ENCODE results near the gene KRT83.

KRT83 gene

DNA sequence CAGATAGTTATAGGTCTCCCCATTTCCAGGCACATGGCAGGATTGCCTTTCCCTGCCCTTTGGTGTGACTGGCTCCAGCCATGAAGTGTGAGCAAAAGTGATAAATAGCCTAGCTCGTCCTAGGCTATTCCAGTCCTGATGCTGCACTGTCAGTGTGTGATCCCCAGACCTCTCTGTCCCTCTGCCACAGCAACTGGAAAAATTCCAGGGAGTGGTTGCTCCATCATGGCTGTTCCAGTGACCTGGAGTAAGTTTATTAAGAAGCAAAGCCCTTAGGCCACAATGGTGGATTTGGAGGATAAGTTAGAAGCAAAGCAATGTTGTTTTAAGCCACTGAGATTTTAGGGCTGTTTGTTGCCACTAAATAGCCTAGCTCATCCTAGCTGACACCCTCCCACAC lies 9.8 kb upstream of the KRT83 start:
- H3K4me2 ChIP-seq (ENCODE audit: low read length), result no peak overlapping the region
- H3K9me3 ChIP-seq (ENCODE audit: low read length), result no peaks in the 10 kb centered on the region
- no peak overlapping the region for H3K4me3 ChIP-seq (ENCODE audit: low read depth, low read length, poor library complexity, severe bottlenecking)
- no peaks in the 10 kb centered on the region for H3K4me1 ChIP-seq (ENCODE audit: insufficient read depth, low read length, severe bottlenecking)
- H2AFZ ChIP-seq (ENCODE audit: low read length), result no peak overlapping the region
- H3K27ac ChIP-seq (ENCODE audit: low read depth, low read length, poor library complexity, severe bottlenecking), result no peak overlapping the region
- H3F3A ChIP-seq (ENCODE audit: insufficient read depth, low read length), result no peaks in the 10 kb centered on the region
- H4K20me1 ChIP-seq (ENCODE audit: insufficient read depth, low read length), result no peaks in the 10 kb centered on the region
- H3K27me3 ChIP-seq (ENCODE audit: insufficient read depth, low read length), result 0 out of 2 replicates have a peak, but pooled peaks cover 5% of the 10 kb centered on the region
- no peaks in the 10 kb centered on the region for H3K79me2 ChIP-seq (ENCODE audit: insufficient read depth, low read length)
- H3K36me3 ChIP-seq (ENCODE audit: insufficient read depth, low read length), result no peaks in the 10 kb centered on the region
- no peaks in the 10 kb centered on the region for H3K9me2 ChIP-seq (ENCODE audit: low read depth, low read length)
- TF ChIP-seq, protein P1, sequence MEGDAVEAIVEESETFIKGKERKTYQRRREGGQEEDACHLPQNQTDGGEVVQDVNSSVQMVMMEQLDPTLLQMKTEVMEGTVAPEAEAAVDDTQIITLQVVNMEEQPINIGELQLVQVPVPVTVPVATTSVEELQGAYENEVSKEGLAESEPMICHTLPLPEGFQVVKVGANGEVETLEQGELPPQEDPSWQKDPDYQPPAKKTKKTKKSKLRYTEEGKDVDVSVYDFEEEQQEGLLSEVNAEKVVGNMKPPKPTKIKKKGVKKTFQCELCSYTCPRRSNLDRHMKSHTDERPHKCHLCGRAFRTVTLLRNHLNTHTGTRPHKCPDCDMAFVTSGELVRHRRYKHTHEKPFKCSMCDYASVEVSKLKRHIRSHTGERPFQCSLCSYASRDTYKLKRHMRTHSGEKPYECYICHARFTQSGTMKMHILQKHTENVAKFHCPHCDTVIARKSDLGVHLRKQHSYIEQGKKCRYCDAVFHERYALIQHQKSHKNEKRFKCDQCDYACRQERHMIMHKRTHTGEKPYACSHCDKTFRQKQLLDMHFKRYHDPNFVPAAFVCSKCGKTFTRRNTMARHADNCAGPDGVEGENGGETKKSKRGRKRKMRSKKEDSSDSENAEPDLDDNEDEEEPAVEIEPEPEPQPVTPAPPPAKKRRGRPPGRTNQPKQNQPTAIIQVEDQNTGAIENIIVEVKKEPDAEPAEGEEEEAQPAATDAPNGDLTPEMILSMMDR (IDR thresholded peaks at IDR 0.05; ENCODE audit: low read length), result no peak
- no peak for TF ChIP-seq EZH2 (IDR thresholded peaks at IDR 0.05; ENCODE audit: borderline replicate concordance, low read length)
- no peak overlapping the region for H3K9ac ChIP-seq (ENCODE audit: low read length)

DNA sequence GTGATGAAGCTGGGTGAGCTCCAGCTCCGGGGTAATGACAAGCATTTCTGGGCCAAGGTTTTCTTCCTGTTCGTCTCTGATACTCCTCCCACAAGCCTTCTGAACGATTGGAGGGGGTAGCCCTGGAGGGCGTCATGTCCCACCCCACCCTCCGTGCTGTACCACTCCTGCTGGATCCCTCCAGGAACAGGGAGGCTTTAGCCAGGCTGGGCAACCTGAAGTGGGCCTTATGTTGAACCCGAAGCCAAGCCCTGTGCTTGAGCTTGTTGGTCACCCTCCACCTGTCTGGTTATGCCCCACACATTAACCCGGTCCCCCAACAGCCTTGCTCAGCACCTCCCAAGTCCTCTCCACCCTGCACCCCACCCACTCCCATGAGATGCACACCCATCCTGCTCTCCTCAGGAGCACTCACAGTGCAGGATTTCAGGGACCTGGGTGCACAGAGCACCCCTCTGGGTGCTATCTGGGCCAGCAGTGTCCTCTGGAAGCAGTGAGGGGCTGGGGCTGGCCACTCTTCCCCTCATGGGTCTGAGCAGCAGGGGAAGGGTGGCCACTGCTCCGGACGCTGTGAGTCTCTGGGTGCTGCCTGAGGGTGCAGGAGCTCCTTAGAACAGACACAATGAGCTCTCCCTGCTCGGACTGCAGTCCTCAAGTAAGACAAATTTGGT lies 6.8 kb upstream of the KRT83 start:
- H3K79me2 ChIP-seq (ENCODE audit: insufficient read depth, low read length), result no peaks in the 10 kb centered on the region
- TF ChIP-seq, protein P1 (IDR thresholded peaks at IDR 0.05; ENCODE audit: low read length), result no peak
- TF ChIP-seq EZH2 (IDR thresholded peaks at IDR 0.05; ENCODE audit: borderline replicate concordance, low read length), result no peak
- no peak overlapping the region for H3K27ac ChIP-seq (ENCODE audit: low read depth, low read length, poor library complexity, severe bottlenecking)
- no peaks in the 10 kb centered on the region for H3F3A ChIP-seq (ENCODE audit: insufficient read depth, low read length)
- H2AFZ ChIP-seq (ENCODE audit: low read length), result no peak overlapping the region
- H3K9me2 ChIP-seq (ENCODE audit: low read depth, low read length), result no peaks in the 10 kb centered on the region
- no peaks in the 10 kb centered on the region for H4K20me1 ChIP-seq (ENCODE audit: insufficient read depth, low read length)
- no peaks in the 10 kb centered on the region for H3K9me3 ChIP-seq (ENCODE audit: low read length)
- no peaks in the 10 kb centered on the region for H3K36me3 ChIP-seq (ENCODE audit: insufficient read depth, low read length)
- H3K27me3 ChIP-seq (ENCODE audit: insufficient read depth, low read length), result 0 out of 2 replicates have a peak, but pooled peaks cover 5% of the 10 kb centered on the region
- H3K9ac ChIP-seq (ENCODE audit: low read length), result no peak overlapping the region
- H3K4me2 ChIP-seq (ENCODE audit: low read length), result no peak overlapping the region
- H3K4me3 ChIP-seq (ENCODE audit: low read depth, low read length, poor library complexity, severe bottlenecking), result no peak overlapping the region
- H3K4me1 ChIP-seq (ENCODE audit: insufficient read depth, low read length, severe bottlenecking), result no peaks in the 10 kb centered on the region

DNA sequence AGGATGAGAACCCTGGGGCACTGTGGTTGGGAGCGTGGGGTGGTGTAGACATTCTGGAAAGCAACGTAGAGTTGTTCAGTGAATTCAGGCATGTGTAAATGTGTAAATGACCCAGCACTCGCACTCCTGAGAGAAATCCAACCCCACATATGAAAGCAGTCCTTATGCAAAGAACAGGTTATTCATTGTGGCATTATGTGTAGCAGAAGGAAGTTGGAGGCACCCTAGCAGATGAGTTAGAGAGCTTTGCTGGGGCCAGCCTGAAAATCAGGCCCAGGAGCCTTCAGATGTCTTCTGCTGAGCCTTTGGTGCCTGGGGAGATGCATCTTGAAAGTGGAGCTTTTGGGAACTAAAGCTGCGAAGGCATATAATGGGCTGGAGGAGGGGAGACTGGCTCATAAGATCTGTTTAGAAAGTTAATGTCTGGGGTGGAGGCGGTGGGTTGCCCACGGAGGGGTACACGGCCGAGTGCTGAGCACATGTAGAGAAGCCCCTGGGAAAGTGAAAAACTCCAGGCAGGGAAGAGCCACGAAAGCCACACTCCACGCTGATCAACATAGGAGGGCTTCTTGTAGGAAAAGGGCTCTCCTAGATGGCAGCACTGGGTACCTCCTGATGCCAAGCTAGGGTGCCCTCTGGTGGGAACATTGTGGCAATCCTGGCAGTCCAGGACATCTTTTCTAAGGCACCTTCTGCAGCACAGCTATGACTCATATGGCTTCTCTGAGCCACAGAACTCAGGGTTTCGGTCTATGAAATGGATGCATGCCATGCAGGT lies 6.0 kb upstream of the KRT83 start:
- Histone ChIP-seq H3K27me3 (ENCODE audit: insufficient read depth, low read length) (0 out of 2 replicates have a peak, but pooled peaks cover 5% of the 10 kb centered on the region), H3K27ac (ENCODE audit: low read depth, low read length, poor library complexity, severe bottlenecking) (no peak overlapping the region), H3K9me2 (ENCODE audit: low read depth, low read length) (no peaks in the 10 kb centered on the region), H3K79me2 (ENCODE audit: insufficient read depth, low read length) (no peaks in the 10 kb centered on the region), H4K20me1 (ENCODE audit: insufficient read depth, low read length) (no peaks in the 10 kb centered on the region), H3F3A (ENCODE audit: insufficient read depth, low read length) (no peaks in the 10 kb centered on the region), H3K4me3 (ENCODE audit: low read depth, low read length, poor library complexity, severe bottlenecking) (no peak overlapping the region), H3K4me2 (ENCODE audit: low read length) (no peak overlapping the region), H3K36me3 (ENCODE audit: insufficient read depth, low read length) (no peaks in the 10 kb centered on the region), H2AFZ (ENCODE audit: low read length) (no peak overlapping the region), H3K4me1 (ENCODE audit: insufficient read depth, low read length, severe bottlenecking) (no peaks in the 10 kb centered on the region), H3K9me3 (ENCODE audit: low read length) (no peaks in the 10 kb centered on the region), H3K9ac (ENCODE audit: low read length) (no peak overlapping the region)
- no peak for TF ChIP-seq EZH2 (IDR thresholded peaks at IDR 0.05; ENCODE audit: borderline replicate concordance, low read length)
- TF ChIP-seq, protein P1 (IDR thresholded peaks at IDR 0.05; ENCODE audit: low read length), result peak; percentile 98
